Astrocyte (in vitro differentiated cells and primary cell): Measurements from ENCODE around the gene ULK1. TPM values are rescaled to one million over a fixed set of nuclear protein-coding genes. Genes with fewer than 3 reads are reported as not detected.

Experiments
- DNase-seq: peaks from one replicate; pipeline ENCODE4 v3.0.0-alpha.2; 2010; ENCODE audit warnings: low read depth
- FAIRE-seq: peaks from 2 replicates; lab custom pipeline; 2011; peaks lifted over from hg19 to GRCh38; lab: Jason Lieb, UNC
- H2AFZ ChIP-seq: 2 replicates; pipeline ENCODE4 v1.6.0; 2012; ENCODE audit warnings: low read depth, low read length, inconsistent platforms
- H3K27ac ChIP-seq: 2 replicates; pipeline ENCODE4 v1.5.1; 2011; ENCODE audit warnings: low read depth, low read length, inconsistent platforms
- H3K27me3 ChIP-seq: 2 replicates; pipeline ENCODE4 v1.6.0; 2011; ENCODE audit warnings: low read length, inconsistent platforms; ENCODE audit not compliant: insufficient read depth
- H3K36me3 ChIP-seq: 2 replicates; pipeline ENCODE4 v1.5.1; 2011; ENCODE audit warnings: low read length, inconsistent platforms; ENCODE audit not compliant: insufficient read depth
- H3K4me1 ChIP-seq: 2 replicates; pipeline ENCODE4 v1.5.1; 2011; ENCODE audit warnings: low read length, inconsistent platforms; ENCODE audit not compliant: insufficient read depth
- H3K4me2 ChIP-seq: 2 replicates; pipeline ENCODE4 v1.6.0; 2012; ENCODE audit warnings: low read length, inconsistent platforms
- H3K4me3 ChIP-seq: 2 replicates; pipeline ENCODE4 v1.5.1; 2011; ENCODE audit warnings: low read depth, mild to moderate bottlenecking, low read length, inconsistent platforms; ENCODE audit not compliant: insufficient read depth
- H3K79me2 ChIP-seq: 2 replicates; pipeline ENCODE4 v1.6.0; 2012; ENCODE audit warnings: mild to moderate bottlenecking, low read length, inconsistent platforms; ENCODE audit not compliant: insufficient read depth
- H3K9ac ChIP-seq: 2 replicates; pipeline ENCODE4 v1.6.0; 2012; ENCODE audit warnings: mild to moderate bottlenecking, low read length, inconsistent platforms
- H3K9me3 ChIP-seq: 2 replicates; pipeline ENCODE4 v1.5.1; 2012; ENCODE audit warnings: low read depth, mild to moderate bottlenecking, low read length, inconsistent platforms; ENCODE audit not compliant: insufficient read depth
- H4K20me1 ChIP-seq: 2 replicates; pipeline ENCODE4 v1.6.0; 2012; ENCODE audit warnings: low read length, inconsistent platforms; ENCODE audit not compliant: insufficient read depth
- H3K27ac Mint-ChIP-seq: one replicate; pipeline ENCODE4 v1.8.0; 2021; ENCODE audit warnings: mild to moderate bottlenecking, mixed read lengths; ENCODE audit not compliant: unreplicated experiment
- H3K27me3 Mint-ChIP-seq: one replicate; pipeline ENCODE4 v1.8.0; 2021; ENCODE audit warnings: low read depth, mixed read lengths; ENCODE audit not compliant: unreplicated experiment
- H3K36me3 Mint-ChIP-seq: one replicate; pipeline ENCODE4 v1.8.0; 2021; ENCODE audit warnings: low read depth, mixed read lengths; ENCODE audit not compliant: unreplicated experiment
- H3K4me1 Mint-ChIP-seq: one replicate; pipeline ENCODE4 v1.8.0; 2021; ENCODE audit warnings: low read depth, mixed read lengths; ENCODE audit not compliant: unreplicated experiment
- H3K4me3 Mint-ChIP-seq: one replicate; pipeline ENCODE4 v1.8.0; 2021; ENCODE audit warnings: mild to moderate bottlenecking, moderate library complexity, mixed read lengths; ENCODE audit not compliant: unreplicated experiment
- H3K9me3 Mint-ChIP-seq: one replicate; pipeline ENCODE4 v1.8.0; 2021; ENCODE audit warnings: mild to moderate bottlenecking, mixed read lengths; ENCODE audit not compliant: unreplicated experiment
- CTCF ChIP-seq: IDR thresholded peaks from 2 replicates; pipeline ENCODE4 v1.5.1; 2011; ENCODE audit warnings: low read depth, mild to moderate bottlenecking, inconsistent platforms, low read length, moderate library complexity; ENCODE audit not compliant: insufficient read depth
- EZH2 ChIP-seq: IDR thresholded peaks from 2 replicates; pipeline ENCODE4 v1.6.1; 2012; ENCODE audit warnings: mild to moderate bottlenecking, low read length, inconsistent platforms; ENCODE audit not compliant: insufficient read depth
- total RNA-seq: library from RNA; stranded (reverse); gene quantifications from 2 replicates; pipeline ENCODE4 v1.2.1, GENCODE V29; 2021

Gene ULK1
- total RNA-seq, 1 donor from 2014 or later, result 51.8 TPM

DNA sequence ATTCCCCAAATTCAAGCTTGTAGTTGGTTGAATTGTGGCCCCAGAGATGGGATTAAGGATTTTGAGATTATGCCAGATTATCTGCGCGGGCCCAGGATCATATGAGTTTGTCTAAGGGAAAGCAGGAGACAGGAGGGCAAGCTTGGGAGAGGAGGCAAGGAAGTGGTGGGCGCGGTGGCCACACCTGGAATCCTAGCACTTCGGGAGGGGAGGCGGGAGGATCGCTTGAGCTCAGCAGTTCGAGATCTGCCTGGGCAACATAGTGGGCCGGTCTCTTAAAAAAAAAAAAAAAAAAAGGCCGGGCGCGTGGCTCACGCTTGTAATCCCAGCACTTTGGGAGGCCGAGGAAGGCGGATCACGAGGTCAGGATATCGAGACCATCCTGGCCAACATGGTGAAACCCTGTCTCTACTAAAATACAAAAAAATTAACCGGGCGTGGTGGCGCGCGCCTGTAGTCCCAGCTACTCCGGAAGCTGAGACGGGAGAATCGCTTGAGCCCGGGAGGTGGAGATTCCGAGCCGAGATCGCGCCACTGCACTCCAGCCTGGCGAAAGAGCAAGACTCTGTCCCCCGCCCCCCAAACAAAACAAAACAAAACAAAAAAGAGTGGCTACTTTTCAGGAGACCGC, 33.8 kb downstream of the ULK1 start:
- Mint-ChIP-seq H3K9me3 (peaks cover 4% of the 10 kb centered on the region), H3K4me3 (peak overlapping the region; percentile 82), H3K4me1 (peaks cover 7% of the 10 kb centered on the region), H3K27ac (peak overlapping the region; percentile 20), H3K36me3 (peaks cover 12% of the 10 kb centered on the region), H3K27me3 (no peaks in the 10 kb centered on the region)
- H2AFZ ChIP-seq, result peak overlapping the region; percentile 83
- peaks cover 27% of the 10 kb centered on the region for H4K20me1 ChIP-seq
- H3K9ac ChIP-seq, result peak overlapping the region; percentile 81
- H3K9me3 ChIP-seq, result no peaks in the 10 kb centered on the region
- DNase-seq, result no peak
- TF ChIP-seq EZH2 (no peak), CTCF (no peak)
- H3K79me2 ChIP-seq, result peaks cover 30% of the 10 kb centered on the region
- H3K27ac ChIP-seq, result peak overlapping the region; percentile 58
- H3K4me2 ChIP-seq, result peak overlapping the region; percentile 94
- H3K36me3 ChIP-seq, result peaks cover 12% of the 10 kb centered on the region
- H3K4me3 ChIP-seq, result peak overlapping the region; percentile 61
- no peaks in the 10 kb centered on the region for H3K27me3 ChIP-seq
- no peak for FAIRE-seq
- H3K4me1 ChIP-seq, result no peaks in the 10 kb centered on the region

- DNase-seq (peak; percentile 86), FAIRE-seq (no peak)
- no peak for TF ChIP-seq EZH2
- TF ChIP-seq CTCF, result no peak
- Mint-ChIP-seq H3K9me3 (peaks cover 4% of the 10 kb centered on the region), H3K27ac (peak within 1 kb of the TSS; percentile 80), H3K27me3 (no peaks in the 10 kb centered on the region), H3K4me1 (peaks cover 7% of the 10 kb centered on the region), H3K4me3 (peak within 1 kb of the TSS; percentile 92), H3K36me3 (peaks cover 12% of the 10 kb centered on the region)
- H4K20me1 ChIP-seq, result peaks cover 34% of the 10 kb centered on the region
- peaks cover 20% of the 10 kb centered on the region for H3K36me3 ChIP-seq
- H3K9me3 ChIP-seq, result no peaks in the 10 kb centered on the region
- no peaks in the 10 kb centered on the region for H3K4me1 ChIP-seq
- peaks cover 34% of the 10 kb centered on the region for H3K79me2 ChIP-seq
- no peaks in the 10 kb centered on the region for H3K27me3 ChIP-seq
- H3K27ac ChIP-seq, result peak within 1 kb of the TSS; percentile 58
- peak within 1 kb of the TSS; percentile 83 for H2AFZ ChIP-seq
- peak within 1 kb of the TSS; percentile 97 for H3K4me2 ChIP-seq
- H3K9ac ChIP-seq, result peak within 1 kb of the TSS; percentile 94
- peak within 1 kb of the TSS; percentile 81 for H3K4me3 ChIP-seq
Measured at GRCh38 chr12:131928711-131929580, 34.5 kb downstream of the ULK1 start, which contains the start of gene PUS1. TSS of gene PUS1 (plus strand) at chr12:131929276. CDS start at chr12:131929723, 447 bp downstream.
